AG10803 (cell line): ENCODE measurements around the gene PTPRD.

Experiments
- DNase-seq: peaks from one replicate; pipeline ENCODE4 v3.0.0; 2010; ENCODE audit warnings: low read depth
- H3K4me3 ChIP-seq: 2 replicates; pipeline ENCODE4 v1.5.1; 2011; ENCODE audit warnings: mild to moderate bottlenecking, low read length, control low read depth
- CTCF ChIP-seq: conservative IDR thresholded peaks from 2 replicates; pipeline ENCODE4 v1.5.1; 2011; ENCODE audit warnings: mild to moderate bottlenecking, low read length, control low read depth, inconsistent platforms

PTPRD gene

GRCh38 chr9:8270235-8270634, 2342.6 kb downstream of the PTPRD start:
- TF ChIP-seq CTCF = no peak
- no peak overlapping the region for H3K4me3 ChIP-seq
- DNase-seq = no peak

- no peak overlapping the region for H3K4me3 ChIP-seq
- no peak for DNase-seq
- TF ChIP-seq CTCF = no peak
Observed at GRCh38 chr9:8268881-8269280, 2343.9 kb downstream of the PTPRD start.

- H3K4me3 ChIP-seq = no peak overlapping the region
- DNase-seq = no peak
- TF ChIP-seq CTCF = no peak
Observed at GRCh38 chr9:8268216-8268878, 2344.5 kb downstream of the PTPRD start.

- H3K4me3 ChIP-seq = no peak overlapping the region
- no peak for TF ChIP-seq CTCF
- no peak for DNase-seq
Observed at GRCh38 chr9:8267636-8268035, 2345.2 kb downstream of the PTPRD start.

GRCh38 chr9:8266861-8267260, 2345.9 kb downstream of the PTPRD start:
- no peak overlapping the region for H3K4me3 ChIP-seq
- TF ChIP-seq CTCF = no peak
- DNase-seq = no peak

GRCh38 chr9:8265281-8265680, 2347.5 kb downstream of the PTPRD start:
- H3K4me3 ChIP-seq = no peak overlapping the region
- DNase-seq = no peak
- TF ChIP-seq CTCF = no peak
